GM23338 (cell line): ENCODE measurements around the gene NAA10. TPM values are rescaled to one million over a fixed set of nuclear protein-coding genes. Genes with fewer than 3 reads are reported as not detected.

Source experiments
- ATAC-seq: fragments of 200-7000 bp; cut with Tn5 transposase; 3 replicates; pipeline ENCODE4 v1.9.1; 2020
- DNase-seq: peaks from one replicate; pipeline ENCODE4 v3.0.0-alpha.2; 2015; ENCODE audit warnings: low spot score
- H2AFZ ChIP-seq: fragments of 200-600 bp; sonication (generic); 2 replicates; pipeline ENCODE4 v1.8.0; 2016; ENCODE audit warnings: antibody characterized with exemption, mild to moderate bottlenecking, moderate library complexity
- H3F3A ChIP-seq: fragments of 200-600 bp; sonication (generic); replicated peaks from 2 replicates; pipeline ENCODE4 v1.8.0; 2017; ENCODE audit warnings: antibody characterized with exemption, mixed run types, low read depth
- H3K27ac ChIP-seq: fragments of 200-600 bp; sonication (generic); 2 replicates; pipeline ENCODE4 v1.6.1; 2016; ENCODE audit warnings: low read depth
- H3K27me3 ChIP-seq: fragments of 200-600 bp; sonication (generic); 2 replicates; pipeline ENCODE4 v1.8.0; 2016; ENCODE audit warnings: mild to moderate bottlenecking, mixed run types, moderate library complexity; ENCODE audit not compliant: insufficient read depth
- H3K36me3 ChIP-seq: fragments of 200-600 bp; sonication (generic); 2 replicates; pipeline ENCODE4 v1.8.0; 2016; ENCODE audit warnings: mild to moderate bottlenecking; ENCODE audit not compliant: insufficient read depth
- H3K4me1 ChIP-seq: fragments of 200-600 bp; sonication (generic); 2 replicates; pipeline ENCODE4 v1.8.0; 2016; ENCODE audit warnings: mild to moderate bottlenecking, moderate library complexity; ENCODE audit not compliant: insufficient read depth
- H3K4me2 ChIP-seq: fragments of 200-600 bp; sonication (generic); 2 replicates; pipeline ENCODE4 v1.7.1; 2017; ENCODE audit warnings: mixed run types
- H3K4me3 ChIP-seq: fragments of 200-600 bp; sonication (generic); 2 replicates; pipeline ENCODE4 v1.6.1; 2016; ENCODE audit warnings: mixed run types
- H3K79me2 ChIP-seq: fragments of 200-600 bp; sonication (generic); replicated peaks from 2 replicates; pipeline ENCODE4 v1.8.0; 2017; ENCODE audit warnings: mild to moderate bottlenecking; ENCODE audit not compliant: insufficient read depth
- H3K9me2 ChIP-seq: fragments of 200-600 bp; sonication (generic); 2 replicates; pipeline ENCODE4 v1.8.0; 2017; ENCODE audit not compliant: insufficient read depth
- H4K20me1 ChIP-seq: fragments of 200-600 bp; sonication (generic); replicated peaks from 2 replicates; pipeline ENCODE4 v1.8.0; 2017; ENCODE audit warnings: mild to moderate bottlenecking; ENCODE audit not compliant: insufficient read depth
- H3K27ac Mint-ChIP-seq: 2 replicates; pipeline ENCODE4 v1.8.0; 2020; ENCODE audit warnings: inconsistent platforms, mild to moderate bottlenecking, moderate library complexity, mixed read lengths
- H3K27me3 Mint-ChIP-seq: 3 replicates; pipeline ENCODE4 v1.8.0; 2022; ENCODE audit warnings: low read depth, mild to moderate bottlenecking, moderate library complexity, mixed read lengths, inconsistent platforms; ENCODE audit not compliant: insufficient read depth, poor library complexity
- H3K36me3 Mint-ChIP-seq: 3 replicates; pipeline ENCODE4 v1.8.0; 2021; ENCODE audit warnings: low read depth, mild to moderate bottlenecking, inconsistent platforms, moderate library complexity, mixed read lengths
- H3K4me1 Mint-ChIP-seq: 3 replicates; pipeline ENCODE4 v1.8.0; 2020; ENCODE audit warnings: mild to moderate bottlenecking, inconsistent platforms, mixed read lengths
- H3K4me3 Mint-ChIP-seq: 3 replicates; pipeline ENCODE4 v1.8.0; 2021; ENCODE audit warnings: moderate library complexity, mild to moderate bottlenecking, inconsistent platforms, mixed read lengths
- H3K9me3 Mint-ChIP-seq: 3 replicates; pipeline ENCODE4 v1.8.0; 2020; ENCODE audit warnings: moderate library complexity, mild to moderate bottlenecking, inconsistent platforms, mixed read lengths
- CREB1 ChIP-seq: fragments of 250-450 bp; sonication (Bioruptor Pico); IDR thresholded peaks from 2 replicates; pipeline ENCODE4 v1.5.0; 2020; ENCODE audit warnings: low read depth, mild to moderate bottlenecking, moderate library complexity
- EZH2 ChIP-seq: fragments of 200-600 bp; sonication (generic); IDR thresholded peaks from one replicate; pipeline ENCODE4 v1.8.0; 2017; ENCODE audit warnings: antibody characterized with exemption, mild to moderate bottlenecking, low read depth; ENCODE audit not compliant: unreplicated experiment
- EZH2phosphoT487 ChIP-seq: fragments of 200-600 bp; sonication (generic); IDR thresholded peaks from one replicate; pipeline ENCODE4 v1.8.1; 2018; ENCODE audit warnings: antibody characterized with exemption; ENCODE audit not compliant: unreplicated experiment
- JUNB ChIP-seq: IDR thresholded peaks from one replicate; pipeline ENCODE4 v1.6.1; 2016; ENCODE audit warnings: antibody characterized with exemption; ENCODE audit not compliant: unreplicated experiment
- NANOG ChIP-seq: IDR thresholded peaks from 2 replicates; pipeline ENCODE4 v1.6.1; 2016; ENCODE audit warnings: antibody characterized with exemption, borderline replicate concordance
- POLR2AphosphoS5 ChIP-seq: IDR thresholded peaks from 2 replicates; pipeline ENCODE4 v1.6.1; 2016; ENCODE audit warnings: antibody characterized with exemption, low read depth
- STAT1 ChIP-seq: IDR thresholded peaks from one replicate; pipeline ENCODE4 v1.6.1; 2016; ENCODE audit warnings: antibody characterized with exemption; ENCODE audit not compliant: unreplicated experiment
- ZNF114 ChIP-seq: fragments of 250-450 bp; sonication (Bioruptor Pico); IDR thresholded peaks from 2 replicates; pipeline ENCODE4 v1.5.0; 2020; ENCODE audit warnings: mild to moderate bottlenecking, moderate library complexity
- ZNF331 ChIP-seq: fragments of 250-450 bp; sonication (Bioruptor Pico); IDR thresholded peaks from 2 replicates; pipeline ENCODE4 v1.5.0; 2020; ENCODE audit warnings: low read depth, mild to moderate bottlenecking, moderate library complexity
- polyA plus RNA-seq: library from polyadenylated mRNA; unstranded; fragments of >200 nt; fragmentation: Nextera tagmentation; extraction: Ambion mirVana; gene quantifications from 2 replicates; pipeline ENCODE4 v1.2.1, GENCODE V29; 2016
- total RNA-seq: library from RNA; depleted of rRNA; stranded (reverse); fragments of >200 nt; shearing (Covaris generic); gene quantifications from 2 replicates; pipeline ENCODE4 v1.2.3, GENCODE V29; 2014
- TF ChIP-seq, protein P1 (sequence below): fragments of 250-450 bp; sonication (Bioruptor Pico); IDR thresholded peaks from 2 replicates; pipeline ENCODE4 v1.5.0; 2020; ENCODE audit warnings: mild to moderate bottlenecking, moderate library complexity
- TF ChIP-seq, protein P2 (sequence below): IDR thresholded peaks from one replicate; pipeline ENCODE4 v1.6.1; 2018; ENCODE audit warnings: antibody characterized with exemption; ENCODE audit not compliant: unreplicated experiment
- TF ChIP-seq, protein P3 (sequence below), 2 experiments: fragments of 200-600 bp in 1 of 2; sonication (generic) in 1 of 2; conservative IDR thresholded peaks; 2 replicates each; pipeline versions ENCODE4 v1.5.1 to v1.6.1; 2016 to 2017; ENCODE audit warnings: antibody characterized with exemption in 2 of 2, low read depth in 2 of 2, mild to moderate bottlenecking in 2 of 2, moderate library complexity in 1 of 2

NAA10 gene
- total and polyA plus RNA-seq, 2 experiments from 2014 or later: 136 to 145 TPM

DNA sequence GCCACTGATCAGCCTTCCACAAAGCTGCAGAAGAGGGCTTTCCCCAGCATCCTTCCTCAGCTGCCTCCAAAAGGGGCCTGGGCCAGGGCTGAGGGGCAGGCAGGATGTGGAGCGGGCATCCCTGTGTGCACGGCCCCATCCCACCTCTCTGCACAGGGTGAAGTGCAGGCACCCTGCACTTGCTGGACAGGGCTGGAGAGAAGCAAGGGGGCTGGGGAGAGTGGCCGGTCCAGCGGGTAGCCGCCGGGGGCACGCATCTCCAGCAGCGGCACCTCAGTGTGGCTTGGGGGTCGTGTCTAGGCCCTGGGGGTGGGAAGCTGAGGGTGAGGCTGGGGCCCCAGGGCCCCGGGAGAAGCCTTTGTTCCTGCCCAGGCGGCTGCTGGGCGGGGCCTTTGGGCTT is 27.4 kb downstream of the NAA10 start (continued):
- no peak for TF ChIP-seq ZNF331 (CRISPR knock-in tag)

DNA sequence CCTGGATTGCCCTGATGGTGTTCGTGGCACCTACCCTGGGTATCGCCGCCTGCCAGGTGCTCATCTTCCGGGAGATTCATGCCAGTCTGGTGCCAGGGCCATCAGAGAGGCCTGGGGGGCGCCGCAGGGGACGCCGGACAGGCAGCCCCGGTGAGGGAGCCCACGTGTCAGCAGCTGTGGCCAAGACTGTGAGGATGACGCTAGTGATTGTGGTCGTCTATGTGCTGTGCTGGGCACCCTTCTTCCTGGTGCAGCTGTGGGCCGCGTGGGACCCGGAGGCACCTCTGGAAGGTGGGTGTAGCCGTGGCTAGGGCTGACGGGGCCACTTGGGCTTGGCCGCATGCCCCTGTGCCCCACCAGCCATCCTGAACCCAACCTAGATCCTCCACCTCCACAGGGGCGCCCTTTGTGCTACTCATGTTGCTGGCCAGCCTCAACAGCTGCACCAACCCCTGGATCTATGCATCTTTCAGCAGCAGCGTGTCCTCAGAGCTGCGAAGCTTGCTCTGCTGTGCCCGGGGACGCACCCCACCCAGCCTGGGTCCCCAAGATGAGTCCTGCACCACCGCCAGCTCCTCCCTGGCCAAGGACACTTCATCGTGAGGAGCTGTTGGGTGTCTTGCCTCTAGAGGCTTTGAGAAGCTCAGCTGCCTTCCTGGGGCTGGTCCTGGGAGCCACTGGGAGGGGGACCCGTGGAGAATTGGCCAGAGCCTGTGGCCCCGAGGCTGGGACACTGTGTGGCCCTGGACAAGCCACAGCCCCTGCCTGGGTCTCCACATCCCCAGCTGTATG is 28.5 kb downstream of the NAA10 start:
- no peak overlapping the region for H3K4me3 Mint-ChIP-seq
- Histone ChIP-seq H3K9me2 (no peaks in the 10 kb centered on the region), H3K4me2 (no peak overlapping the region), H3K36me3 (no peaks in the 10 kb centered on the region), H3K27ac (no peak overlapping the region), H3K27me3 (no peaks in the 10 kb centered on the region), H3K4me1 (no peaks in the 10 kb centered on the region), H4K20me1 (no peaks in the 10 kb centered on the region), H3K4me3 (no peak overlapping the region), H3K79me2 (no peaks in the 10 kb centered on the region), H2AFZ (no peak overlapping the region), H3F3A (no peaks in the 10 kb centered on the region)
- H3K9me3 Mint-ChIP-seq: no peaks in the 10 kb centered on the region; the same call in 2 of the 3 replicates
- ATAC-seq: no peak
- H3K4me1 Mint-ChIP-seq: peaks cover 19% of the 10 kb centered on the region; the same call in 2 of the 3 replicates
- H3K27me3 Mint-ChIP-seq: peaks cover 10% of the 10 kb centered on the region
- DNase-seq: no peak
- no peak overlapping the region for H3K27ac Mint-ChIP-seq
- H3K36me3 Mint-ChIP-seq: no peaks in the 10 kb centered on the region
- TF ChIP-seq, protein P1, sequence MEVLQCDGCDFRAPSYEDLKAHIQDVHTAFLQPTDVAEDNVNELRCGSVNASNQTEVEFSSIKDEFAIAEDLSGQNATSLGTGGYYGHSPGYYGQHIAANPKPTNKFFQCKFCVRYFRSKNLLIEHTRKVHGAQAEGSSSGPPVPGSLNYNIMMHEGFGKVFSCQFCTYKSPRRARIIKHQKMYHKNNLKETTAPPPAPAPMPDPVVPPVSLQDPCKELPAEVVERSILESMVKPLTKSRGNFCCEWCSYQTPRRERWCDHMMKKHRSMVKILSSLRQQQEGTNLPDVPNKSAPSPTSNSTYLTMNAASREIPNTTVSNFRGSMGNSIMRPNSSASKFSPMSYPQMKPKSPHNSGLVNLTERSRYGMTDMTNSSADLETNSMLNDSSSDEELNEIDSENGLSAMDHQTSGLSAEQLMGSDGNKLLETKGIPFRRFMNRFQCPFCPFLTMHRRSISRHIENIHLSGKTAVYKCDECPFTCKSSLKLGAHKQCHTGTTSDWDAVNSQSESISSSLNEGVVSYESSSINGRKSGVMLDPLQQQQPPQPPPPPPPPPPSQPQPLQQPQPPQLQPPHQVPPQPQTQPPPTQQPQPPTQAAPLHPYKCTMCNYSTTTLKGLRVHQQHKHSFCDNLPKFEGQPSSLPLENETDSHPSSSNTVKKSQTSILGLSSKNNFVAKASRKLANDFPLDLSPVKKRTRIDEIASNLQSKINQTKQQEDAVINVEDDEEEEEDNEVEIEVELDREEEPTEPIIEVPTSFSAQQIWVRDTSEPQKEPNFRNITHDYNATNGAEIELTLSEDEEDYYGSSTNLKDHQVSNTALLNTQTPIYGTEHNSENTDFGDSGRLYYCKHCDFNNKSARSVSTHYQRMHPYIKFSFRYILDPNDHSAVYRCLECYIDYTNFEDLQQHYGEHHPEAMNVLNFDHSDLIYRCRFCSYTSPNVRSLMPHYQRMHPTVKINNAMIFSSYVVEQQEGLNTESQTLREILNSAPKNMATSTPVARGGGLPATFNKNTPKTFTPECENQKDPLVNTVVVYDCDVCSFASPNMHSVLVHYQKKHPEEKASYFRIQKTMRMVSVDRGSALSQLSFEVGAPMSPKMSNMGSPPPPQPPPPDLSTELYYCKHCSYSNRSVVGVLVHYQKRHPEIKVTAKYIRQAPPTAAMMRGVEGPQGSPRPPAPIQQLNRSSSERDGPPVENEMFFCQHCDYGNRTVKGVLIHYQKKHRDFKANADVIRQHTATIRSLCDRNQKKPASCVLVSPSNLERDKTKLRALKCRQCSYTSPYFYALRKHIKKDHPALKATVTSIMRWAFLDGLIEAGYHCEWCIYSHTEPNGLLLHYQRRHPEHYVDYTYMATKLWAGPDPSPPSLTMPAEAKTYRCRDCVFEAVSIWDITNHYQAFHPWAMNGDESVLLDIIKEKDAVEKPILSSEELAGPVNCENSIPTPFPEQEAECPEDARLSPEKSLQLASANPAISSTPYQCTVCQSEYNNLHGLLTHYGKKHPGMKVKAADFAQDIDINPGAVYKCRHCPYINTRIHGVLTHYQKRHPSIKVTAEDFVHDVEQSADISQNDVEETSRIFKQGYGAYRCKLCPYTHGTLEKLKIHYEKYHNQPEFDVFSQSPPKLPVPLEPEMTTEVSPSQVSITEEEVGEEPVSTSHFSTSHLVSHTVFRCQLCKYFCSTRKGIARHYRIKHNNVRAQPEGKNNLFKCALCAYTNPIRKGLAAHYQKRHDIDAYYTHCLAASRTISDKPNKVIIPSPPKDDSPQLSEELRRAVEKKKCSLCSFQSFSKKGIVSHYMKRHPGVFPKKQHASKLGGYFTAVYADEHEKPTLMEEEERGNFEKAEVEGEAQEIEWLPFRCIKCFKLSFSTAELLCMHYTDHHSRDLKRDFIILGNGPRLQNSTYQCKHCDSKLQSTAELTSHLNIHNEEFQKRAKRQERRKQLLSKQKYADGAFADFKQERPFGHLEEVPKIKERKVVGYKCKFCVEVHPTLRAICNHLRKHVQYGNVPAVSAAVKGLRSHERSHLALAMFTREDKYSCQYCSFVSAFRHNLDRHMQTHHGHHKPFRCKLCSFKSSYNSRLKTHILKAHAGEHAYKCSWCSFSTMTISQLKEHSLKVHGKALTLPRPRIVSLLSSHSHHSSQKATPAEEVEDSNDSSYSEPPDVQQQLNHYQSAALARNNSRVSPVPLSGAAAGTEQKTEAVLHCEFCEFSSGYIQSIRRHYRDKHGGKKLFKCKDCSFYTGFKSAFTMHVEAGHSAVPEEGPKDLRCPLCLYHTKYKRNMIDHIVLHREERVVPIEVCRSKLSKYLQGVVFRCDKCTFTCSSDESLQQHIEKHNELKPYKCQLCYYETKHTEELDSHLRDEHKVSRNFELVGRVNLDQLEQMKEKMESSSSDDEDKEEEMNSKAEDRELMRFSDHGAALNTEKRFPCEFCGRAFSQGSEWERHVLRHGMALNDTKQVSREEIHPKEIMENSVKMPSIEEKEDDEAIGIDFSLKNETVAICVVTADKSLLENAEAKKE (CRISPR knock-in tag): no peak
- no peak for TF ChIP-seq JUNB
- TF ChIP-seq EZH2: no peak
- no peak for TF ChIP-seq NANOG
- TF ChIP-seq, protein P2, sequence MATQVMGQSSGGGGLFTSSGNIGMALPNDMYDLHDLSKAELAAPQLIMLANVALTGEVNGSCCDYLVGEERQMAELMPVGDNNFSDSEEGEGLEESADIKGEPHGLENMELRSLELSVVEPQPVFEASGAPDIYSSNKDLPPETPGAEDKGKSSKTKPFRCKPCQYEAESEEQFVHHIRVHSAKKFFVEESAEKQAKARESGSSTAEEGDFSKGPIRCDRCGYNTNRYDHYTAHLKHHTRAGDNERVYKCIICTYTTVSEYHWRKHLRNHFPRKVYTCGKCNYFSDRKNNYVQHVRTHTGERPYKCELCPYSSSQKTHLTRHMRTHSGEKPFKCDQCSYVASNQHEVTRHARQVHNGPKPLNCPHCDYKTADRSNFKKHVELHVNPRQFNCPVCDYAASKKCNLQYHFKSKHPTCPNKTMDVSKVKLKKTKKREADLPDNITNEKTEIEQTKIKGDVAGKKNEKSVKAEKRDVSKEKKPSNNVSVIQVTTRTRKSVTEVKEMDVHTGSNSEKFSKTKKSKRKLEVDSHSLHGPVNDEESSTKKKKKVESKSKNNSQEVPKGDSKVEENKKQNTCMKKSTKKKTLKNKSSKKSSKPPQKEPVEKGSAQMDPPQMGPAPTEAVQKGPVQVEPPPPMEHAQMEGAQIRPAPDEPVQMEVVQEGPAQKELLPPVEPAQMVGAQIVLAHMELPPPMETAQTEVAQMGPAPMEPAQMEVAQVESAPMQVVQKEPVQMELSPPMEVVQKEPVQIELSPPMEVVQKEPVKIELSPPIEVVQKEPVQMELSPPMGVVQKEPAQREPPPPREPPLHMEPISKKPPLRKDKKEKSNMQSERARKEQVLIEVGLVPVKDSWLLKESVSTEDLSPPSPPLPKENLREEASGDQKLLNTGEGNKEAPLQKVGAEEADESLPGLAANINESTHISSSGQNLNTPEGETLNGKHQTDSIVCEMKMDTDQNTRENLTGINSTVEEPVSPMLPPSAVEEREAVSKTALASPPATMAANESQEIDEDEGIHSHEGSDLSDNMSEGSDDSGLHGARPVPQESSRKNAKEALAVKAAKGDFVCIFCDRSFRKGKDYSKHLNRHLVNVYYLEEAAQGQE: no peak
- TF ChIP-seq STAT1: no peak
- TF ChIP-seq, protein P3, sequence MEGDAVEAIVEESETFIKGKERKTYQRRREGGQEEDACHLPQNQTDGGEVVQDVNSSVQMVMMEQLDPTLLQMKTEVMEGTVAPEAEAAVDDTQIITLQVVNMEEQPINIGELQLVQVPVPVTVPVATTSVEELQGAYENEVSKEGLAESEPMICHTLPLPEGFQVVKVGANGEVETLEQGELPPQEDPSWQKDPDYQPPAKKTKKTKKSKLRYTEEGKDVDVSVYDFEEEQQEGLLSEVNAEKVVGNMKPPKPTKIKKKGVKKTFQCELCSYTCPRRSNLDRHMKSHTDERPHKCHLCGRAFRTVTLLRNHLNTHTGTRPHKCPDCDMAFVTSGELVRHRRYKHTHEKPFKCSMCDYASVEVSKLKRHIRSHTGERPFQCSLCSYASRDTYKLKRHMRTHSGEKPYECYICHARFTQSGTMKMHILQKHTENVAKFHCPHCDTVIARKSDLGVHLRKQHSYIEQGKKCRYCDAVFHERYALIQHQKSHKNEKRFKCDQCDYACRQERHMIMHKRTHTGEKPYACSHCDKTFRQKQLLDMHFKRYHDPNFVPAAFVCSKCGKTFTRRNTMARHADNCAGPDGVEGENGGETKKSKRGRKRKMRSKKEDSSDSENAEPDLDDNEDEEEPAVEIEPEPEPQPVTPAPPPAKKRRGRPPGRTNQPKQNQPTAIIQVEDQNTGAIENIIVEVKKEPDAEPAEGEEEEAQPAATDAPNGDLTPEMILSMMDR (conservative IDR thresholded peaks at IDR 0.05; ENCODE audit: low read depth in 2 of 2): no peak
- no peak for TF ChIP-seq POLR2AphosphoS5
- TF ChIP-seq EZH2phosphoT487: no peak
- TF ChIP-seq CREB1 (CRISPR knock-in tag): no peak
- no peak for TF ChIP-seq ZNF114 (CRISPR knock-in tag)
- no peak for TF ChIP-seq ZNF331 (CRISPR knock-in tag)
